Omental fat pad (tissue), 4 donors: Measurements from ENCODE around the gene KPRP. TPM values are rescaled to one million over a fixed set of nuclear protein-coding genes. Genes with fewer than 3 reads are reported as not detected.

Experiments used
- ATAC-seq: fragments of 150-250 bp; one replicate; pipeline ENCODE4 v1.9.1; 2016; ENCODE audit warnings: mild to moderate bottlenecking, moderate library complexity; ENCODE audit not compliant: low FRiP score
- DNase-seq: peaks from one replicate; pipeline ENCODE4 v3.0.0-alpha.2; 2019; ENCODE audit warnings: low spot score
- CTCF ChIP-seq, 3 donors: fragments of 450-650 bp; IDR thresholded peaks; one replicate each; pipeline ENCODE4 v1.5.1; 2016 to 2017; ENCODE audit warnings: antibody characterized with exemption in 3 of 3, mild to moderate bottlenecking in 3 of 3, moderate library complexity in 2 of 3
- total RNA-seq, 4 donors: library from RNA; depleted of rRNA; stranded (reverse); fragments of >200 nt; gene quantifications; one replicate each; pipeline ENCODE4 v1.1.0, GENCODE V29; 2016

The KPRP gene
- total RNA-seq, 4 donors from 2014 or later: not detected

GRCh38 chr1:152753586-152753985 is 4.2 kb upstream of the KPRP start:
- no peak for TF ChIP-seq CTCF (IDR thresholded peaks at IDR 0.05)
- DNase-seq (no peak), ATAC-seq (no peak)

DNA sequence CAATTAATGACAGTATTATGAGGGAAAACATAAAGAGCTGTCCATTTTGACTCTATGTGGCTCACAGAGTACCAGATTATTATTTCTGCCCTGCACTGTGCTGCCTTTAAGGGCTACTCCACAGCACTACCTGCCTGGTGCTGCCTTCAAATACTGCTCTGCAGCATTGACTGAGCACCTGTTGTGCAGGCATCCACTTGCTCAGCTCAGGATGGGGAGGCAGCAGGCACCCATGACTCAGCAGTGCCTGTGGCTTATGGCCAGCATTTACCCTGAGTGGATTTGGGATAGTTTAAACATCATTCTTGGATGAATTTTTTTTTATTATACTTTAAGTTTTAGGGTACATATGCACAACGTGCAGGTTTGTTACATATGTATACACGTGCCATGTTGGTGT is 953 bp upstream of the KPRP start:
- ATAC-seq: no peak

GRCh38 chr1:152758636-152759035 is 811 bp downstream of the KPRP start:
- no peak for DNase-seq

More for the DNA sequence above, 953 bp upstream of the KPRP start:
- TF ChIP-seq CTCF (IDR thresholded peaks at IDR 0.05): no peak
- no peak for DNase-seq

DNA sequence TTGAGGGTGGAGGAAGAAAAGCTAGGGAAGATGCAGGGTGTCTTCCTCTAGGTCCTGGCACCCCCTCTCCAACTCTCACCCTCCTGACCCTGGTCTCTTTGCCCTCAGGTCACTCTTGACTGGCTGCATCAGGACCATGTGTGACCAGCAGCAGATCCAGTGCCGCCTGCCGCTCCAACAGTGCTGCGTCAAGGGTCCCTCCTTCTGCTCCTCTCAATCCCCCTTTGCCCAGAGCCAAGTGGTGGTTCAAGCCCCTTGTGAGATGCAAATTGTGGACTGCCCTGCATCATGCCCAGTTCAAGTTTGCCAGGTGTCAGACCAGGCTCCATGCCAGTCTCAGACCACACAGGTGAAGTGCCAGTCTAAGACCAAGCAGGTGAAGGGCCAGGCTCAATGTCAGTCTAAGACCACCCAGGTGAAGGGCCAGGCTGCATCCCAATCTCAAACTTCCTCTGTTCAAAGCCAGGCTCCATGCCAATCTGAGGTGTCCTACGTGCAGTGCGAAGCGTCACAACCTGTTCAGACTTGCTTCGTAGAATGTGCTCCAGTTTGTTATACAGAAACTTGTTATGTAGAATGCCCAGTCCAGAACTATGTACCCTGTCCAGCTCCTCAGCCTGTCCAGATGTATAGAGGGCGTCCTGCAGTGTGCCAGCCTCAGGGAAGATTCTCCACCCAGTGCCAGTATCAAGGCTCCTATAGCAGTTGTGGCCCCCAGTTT is 1.8 kb downstream of the KPRP start:
- no peak for DNase-seq
- no peak for TF ChIP-seq CTCF (IDR thresholded peaks at IDR 0.05)
- ATAC-seq: no peak

More at GRCh38 chr1:152758636-152759035, 811 bp downstream of the KPRP start:
- no peak for ATAC-seq
- TF ChIP-seq CTCF (IDR thresholded peaks at IDR 0.05): no peak

DNA sequence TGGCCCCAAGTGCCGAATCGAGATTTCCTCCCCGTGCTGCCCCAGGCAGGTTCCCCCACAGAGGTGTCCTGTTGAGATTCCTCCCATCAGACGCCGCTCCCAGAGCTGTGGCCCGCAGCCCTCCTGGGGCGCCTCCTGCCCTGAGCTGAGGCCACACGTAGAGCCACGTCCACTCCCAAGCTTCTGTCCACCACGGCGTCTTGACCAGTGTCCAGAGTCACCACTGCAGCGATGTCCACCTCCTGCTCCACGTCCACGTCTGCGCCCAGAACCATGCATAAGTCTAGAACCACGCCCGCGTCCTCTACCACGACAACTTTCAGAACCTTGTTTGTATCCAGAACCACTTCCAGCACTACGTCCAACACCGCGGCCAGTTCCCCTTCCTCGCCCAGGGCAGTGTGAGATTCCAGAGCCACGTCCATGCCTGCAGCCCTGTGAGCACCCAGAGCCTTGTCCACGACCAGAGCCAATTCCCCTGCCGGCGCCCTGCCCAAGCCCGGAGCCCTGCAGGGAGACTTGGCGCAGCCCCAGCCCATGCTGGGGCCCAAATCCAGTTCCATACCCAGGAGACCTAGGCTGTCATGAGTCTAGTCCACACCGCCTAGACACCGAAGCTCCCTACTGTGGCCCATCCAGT is 2.8 kb downstream of the KPRP start:
- TF ChIP-seq CTCF (IDR thresholded peaks at IDR 0.05): no peak
- ATAC-seq (no peak), DNase-seq (no peak)

DNA sequence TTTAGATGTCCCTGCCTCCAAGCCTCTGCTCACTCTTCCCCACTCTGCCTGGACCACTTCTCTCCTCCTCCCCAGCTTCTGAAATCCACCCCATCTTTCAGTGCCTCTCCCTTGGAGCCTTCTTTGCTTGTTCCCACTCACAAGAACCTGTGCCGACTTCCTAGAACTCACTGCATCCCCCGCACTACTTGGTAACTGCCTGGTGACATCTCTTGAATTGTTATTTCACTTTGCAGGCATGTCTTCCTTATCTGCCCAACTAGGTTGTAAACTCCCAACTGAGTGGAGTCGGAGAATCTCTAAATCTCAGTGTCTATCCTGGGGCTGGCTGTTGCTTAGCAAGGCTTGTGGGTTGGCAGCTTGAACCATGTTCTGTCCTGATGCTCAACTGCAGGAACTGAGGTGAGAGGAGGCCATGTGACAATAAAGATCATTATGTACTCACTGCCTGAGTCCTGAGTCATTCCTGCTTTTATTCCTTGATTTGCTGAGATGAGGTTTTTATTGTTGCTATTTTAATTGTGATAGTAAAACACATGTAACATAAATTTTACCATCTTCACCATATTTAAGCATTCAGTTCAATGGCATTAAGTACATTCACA is 3.9 kb downstream of the KPRP start:
- no peak for DNase-seq
- no peak for ATAC-seq
- no peak for TF ChIP-seq CTCF (IDR thresholded peaks at IDR 0.05)
